Activated T-helper 1 cell treated with anti-CD3 and anti-CD28 coated beads, Interleukin-2, amount 50 U/mL, for 16 hours (primary cell): ENCODE measurements around the gene TARM1.
A peak's percentile ranks its signal among the peaks of the same experiment; 100 is the strongest.
"Not testable (repeated sequence)": the region's sequence is repeated elsewhere in the genome, so short reads cannot be mapped to it uniquely, and the experiment has no call there.

Source experiments
- DNase-seq, 2 donors: peaks; one replicate each; pipeline ENCODE4 v3.0.0-alpha.2; 2020; ENCODE audit warnings: low read depth in 1 of 2, low spot score in 1 of 2

TARM1 gene

GRCh38 chr19:54099903-54100255 lies 18.7 kb upstream of the TARM1 start:
- DNase-seq: not testable (repeated sequence)

- DNase-seq: no peak
These were observed 18.2 kb upstream of the TARM1 start for GRCh38 chr19:54099190-54099902.

- DNase-seq: no peak
These were observed 15.5 kb upstream of the TARM1 start for GRCh38 chr19:54096617-54097106.

GRCh38 chr19:54095859-54096616 lies 14.9 kb upstream of the TARM1 start:
- DNase-seq: peak in 1 of 2 donors; percentile 33

- DNase-seq: no peak
These were observed 14.1 kb upstream of the TARM1 start for GRCh38 chr19:54095136-54095858.

- DNase-seq: no peak
These were observed 13.3 kb upstream of the TARM1 start for GRCh38 chr19:54094426-54095000.

GRCh38 chr19:54084410-54084809 lies 3.2 kb upstream of the TARM1 start:
- no peak for DNase-seq

- DNase-seq: no peak
These were observed 3.8 kb downstream of the TARM1 start for GRCh38 chr19:54077334-54077733.

- DNase-seq: no peak
These were observed 6.3 kb downstream of the TARM1 start for GRCh38 chr19:54074851-54075250.

GRCh38 chr19:54073829-54074228 lies 7.3 kb downstream of the TARM1 start:
- DNase-seq: no peak

GRCh38 chr19:54069470-54069869 lies 11.7 kb downstream of the TARM1 start:
- no peak for DNase-seq

GRCh38 chr19:54063350-54064116 lies 17.6 kb downstream of the TARM1 start, which contains the start of gene VSTM1:
Gene VSTM1, minus strand, starts transcription at chr19:54063897. Its CDS starts 120 bp downstream, at chr19:54063777.
- DNase-seq: no peak

GRCh38 chr19:54062643-54063042 lies 18.5 kb downstream of the TARM1 start:
- DNase-seq: no peak

- DNase-seq: no peak
These were observed 33.5 kb downstream of the TARM1 start for GRCh38 chr19:54047616-54048015.

- DNase-seq: no peak
These were observed 35.4 kb downstream of the TARM1 start for GRCh38 chr19:54045771-54046170.

- DNase-seq: no peak
These were observed 38.2 kb downstream of the TARM1 start for GRCh38 chr19:54042989-54043388.

- DNase-seq: no peak
These were observed 39.1 kb downstream of the TARM1 start for GRCh38 chr19:54041969-54042606.

- DNase-seq: no peak
These were observed 41.2 kb downstream of the TARM1 start for GRCh38 chr19:54040003-54040402.

GRCh38 chr19:54036542-54036941 lies 44.6 kb downstream of the TARM1 start:
- DNase-seq: not testable (repeated sequence)
